GM12892 (cell line): ENCODE data around the gene HOXB6.

Experiments
- POLR2A ChIP-seq: IDR thresholded peaks from 2 replicates; pipeline ENCODE4 v1.6.1; 2011; ENCODE audit warnings: low read depth, low read length, control low read depth
- POLR2AphosphoS5 ChIP-seq: IDR thresholded peaks from 2 replicates; pipeline ENCODE4 v1.6.1; 2011; ENCODE audit warnings: low read depth, low read length, control low read depth
- TAF1 ChIP-seq: IDR thresholded peaks from 2 replicates; pipeline ENCODE4 v1.6.1; 2011; ENCODE audit warnings: low read depth, mild to moderate bottlenecking, control low read depth, low read length, borderline replicate concordance

DNA sequence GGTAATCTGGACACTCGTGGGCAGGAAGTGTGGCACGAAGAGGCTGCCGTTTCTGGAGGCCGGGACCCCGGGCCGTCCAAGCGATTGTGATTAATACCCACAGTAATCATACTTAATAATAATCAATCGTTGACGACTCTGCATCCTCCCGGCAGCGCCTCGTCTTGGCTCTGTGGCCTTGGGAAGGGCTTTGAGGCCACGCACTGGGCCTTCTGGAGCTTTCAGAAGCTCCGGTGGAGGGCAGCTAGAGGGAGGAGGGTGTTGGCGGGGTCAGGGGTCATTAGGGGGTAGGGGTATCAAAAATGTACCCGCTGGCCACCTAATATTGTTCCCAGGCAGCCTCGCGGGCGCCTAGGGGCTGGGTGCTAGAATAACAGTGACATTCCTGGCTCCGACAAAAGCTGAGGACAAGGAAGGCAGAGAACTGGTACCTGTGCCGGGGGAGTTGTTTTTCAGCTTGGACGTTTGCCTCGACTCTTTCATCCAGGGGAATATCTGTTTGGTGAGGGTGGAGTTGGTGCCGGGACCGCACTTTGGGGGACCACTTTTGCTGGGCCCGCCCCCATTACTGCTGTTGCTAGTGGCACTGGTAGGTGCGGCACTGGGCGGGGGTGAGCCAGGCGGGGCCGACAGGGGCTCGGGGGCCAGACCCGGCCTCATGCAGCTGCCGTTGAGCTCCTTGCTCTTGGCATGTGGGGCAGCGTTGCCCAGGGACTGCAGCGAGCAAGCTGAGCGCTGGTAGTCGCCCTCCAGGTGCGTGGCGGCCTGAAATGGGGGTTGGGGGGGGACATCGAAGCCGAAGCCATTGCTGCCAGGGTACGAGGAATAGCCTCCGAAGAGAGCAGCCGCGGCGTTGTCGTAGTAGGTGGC, 53.0 kb downstream of the HOXB6 start:
- TF ChIP-seq TAF1 (no peak), POLR2A (no peak), POLR2AphosphoS5 (no peak)
